Measurements from ENCODE around the gene KLHL34.

- TF ChIP-seq POLR2A (IDR thresholded peaks at IDR 0.05), result no peak
- no peak for TF ChIP-seq CTCF (IDR thresholded peaks at IDR 0.05)
Measured at GRCh38 chrX:21702725-21703124, 44.6 kb upstream of the KLHL34 start.
